Stimulated activated CD4-positive, alpha-beta T cell treated with anti-CD3 and anti-CD28 coated beads, TNF-alpha, amount 100 ng/mL, for 24 hours (primary cell): ENCODE measurements around the gene LIF.

ENCODE experiments used
- DNase-seq, 3 experiments: peaks; one replicate each; pipeline ENCODE4 v3.0.0-alpha.2; 2020; ENCODE audit warnings: low read depth in 3 of 3

LIF gene

GRCh38 chr22:30284666-30285065 is 38.1 kb upstream of the LIF start:
- no peak for DNase-seq

- DNase-seq = no peak
Measured at GRCh38 chr22:30284172-30284571, 37.6 kb upstream of the LIF start.

- DNase-seq = no peak
Measured at GRCh38 chr22:30283342-30283741, 36.8 kb upstream of the LIF start.

DNA sequence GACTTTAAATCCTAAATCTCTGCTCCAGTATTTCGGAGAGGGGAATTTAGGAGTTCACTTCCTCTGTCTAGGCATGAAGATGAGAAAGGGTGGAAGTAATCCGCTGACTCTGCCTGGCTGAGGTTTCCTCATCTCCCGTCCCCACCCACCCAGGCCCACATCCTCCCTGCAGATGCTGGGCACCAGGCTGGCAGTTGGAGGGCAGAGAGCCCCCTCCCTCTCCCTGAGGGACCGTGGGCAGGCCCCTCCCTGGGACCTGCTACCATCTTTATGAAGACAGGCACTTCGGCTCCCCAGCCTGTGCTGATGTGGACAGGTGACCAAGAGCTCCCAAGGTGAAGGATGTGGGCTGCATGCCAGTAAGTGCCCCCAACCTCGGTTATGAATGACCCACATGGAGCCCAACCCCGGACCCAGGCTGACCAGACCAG is 36.1 kb upstream of the LIF start:
- DNase-seq = no peak

GRCh38 chr22:30280505-30280904 is 33.9 kb upstream of the LIF start:
- DNase-seq = no peak

DNA sequence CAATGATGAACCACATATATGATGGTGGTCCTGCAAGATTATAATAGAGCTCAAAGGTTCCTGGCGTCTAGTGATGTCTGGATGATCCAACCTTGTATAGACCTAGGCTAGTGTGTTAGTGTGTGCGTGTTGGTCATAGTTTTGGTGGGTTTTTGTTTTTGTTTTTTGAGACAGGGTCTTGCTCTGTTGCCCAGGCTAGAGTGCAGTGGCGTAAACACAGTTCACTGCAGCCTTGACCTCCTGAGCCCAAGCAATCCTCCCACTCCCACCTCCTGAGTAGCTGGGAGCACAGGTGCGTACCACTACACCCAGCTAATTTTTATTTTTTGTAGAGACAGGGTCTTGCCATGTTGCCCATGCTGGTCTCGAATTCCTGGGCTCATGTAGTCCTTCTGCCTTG is 33.4 kb upstream of the LIF start:
- DNase-seq = no peak

GRCh38 chr22:30279046-30279788 is 32.7 kb upstream of the LIF start:
- DNase-seq = no peak

- DNase-seq = no peak
Measured at GRCh38 chr22:30277547-30278344, 31.2 kb upstream of the LIF start.

- no peak for DNase-seq
Measured at GRCh38 chr22:30276039-30276438, 29.5 kb upstream of the LIF start.

GRCh38 chr22:30275625-30276024 is 29.1 kb upstream of the LIF start:
- DNase-seq = no peak

GRCh38 chr22:30274437-30274812 is 27.9 kb upstream of the LIF start:
- DNase-seq = no peak

DNA sequence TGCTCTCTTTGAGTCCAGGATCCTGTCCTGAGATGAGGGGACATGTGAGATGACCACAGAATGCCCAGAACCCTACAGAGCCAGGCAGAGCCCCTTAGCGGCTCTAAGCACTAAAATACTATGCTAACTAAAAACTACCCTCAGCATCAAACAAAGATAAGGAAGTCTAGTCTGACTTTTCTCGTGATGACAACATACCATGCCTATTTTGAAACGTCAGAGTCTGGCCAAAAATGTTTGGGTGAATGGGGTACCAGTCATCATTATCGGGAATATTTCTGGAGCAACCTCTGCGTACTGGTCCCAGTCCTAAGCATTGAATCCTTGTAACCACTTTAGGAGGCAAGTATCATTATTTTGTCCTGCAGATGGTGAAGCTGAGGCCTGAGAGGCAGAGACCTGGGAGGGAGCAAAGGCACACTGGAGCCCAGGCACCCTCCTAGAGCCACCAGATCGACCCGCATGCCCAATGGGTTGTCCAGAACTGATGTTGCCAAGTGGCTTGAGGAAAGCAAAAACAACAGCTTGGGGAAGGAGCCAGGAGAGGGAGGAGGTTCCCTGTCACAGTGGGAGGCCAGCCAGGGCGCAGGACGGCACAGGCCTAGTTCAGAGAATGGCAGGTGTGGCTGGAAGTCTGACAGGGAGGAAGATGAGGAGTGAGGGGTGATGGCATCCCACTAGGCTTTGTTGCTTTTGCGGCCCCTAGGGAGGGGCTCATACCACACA is 27.3 kb upstream of the LIF start:
- no peak for DNase-seq

- no peak for DNase-seq
Measured at GRCh38 chr22:30272781-30273601, 26.4 kb upstream of the LIF start.

- no peak for DNase-seq
Measured at GRCh38 chr22:30270832-30271231, 24.3 kb upstream of the LIF start.

GRCh38 chr22:30268331-30268730 is 21.8 kb upstream of the LIF start:
- DNase-seq = no peak

DNA sequence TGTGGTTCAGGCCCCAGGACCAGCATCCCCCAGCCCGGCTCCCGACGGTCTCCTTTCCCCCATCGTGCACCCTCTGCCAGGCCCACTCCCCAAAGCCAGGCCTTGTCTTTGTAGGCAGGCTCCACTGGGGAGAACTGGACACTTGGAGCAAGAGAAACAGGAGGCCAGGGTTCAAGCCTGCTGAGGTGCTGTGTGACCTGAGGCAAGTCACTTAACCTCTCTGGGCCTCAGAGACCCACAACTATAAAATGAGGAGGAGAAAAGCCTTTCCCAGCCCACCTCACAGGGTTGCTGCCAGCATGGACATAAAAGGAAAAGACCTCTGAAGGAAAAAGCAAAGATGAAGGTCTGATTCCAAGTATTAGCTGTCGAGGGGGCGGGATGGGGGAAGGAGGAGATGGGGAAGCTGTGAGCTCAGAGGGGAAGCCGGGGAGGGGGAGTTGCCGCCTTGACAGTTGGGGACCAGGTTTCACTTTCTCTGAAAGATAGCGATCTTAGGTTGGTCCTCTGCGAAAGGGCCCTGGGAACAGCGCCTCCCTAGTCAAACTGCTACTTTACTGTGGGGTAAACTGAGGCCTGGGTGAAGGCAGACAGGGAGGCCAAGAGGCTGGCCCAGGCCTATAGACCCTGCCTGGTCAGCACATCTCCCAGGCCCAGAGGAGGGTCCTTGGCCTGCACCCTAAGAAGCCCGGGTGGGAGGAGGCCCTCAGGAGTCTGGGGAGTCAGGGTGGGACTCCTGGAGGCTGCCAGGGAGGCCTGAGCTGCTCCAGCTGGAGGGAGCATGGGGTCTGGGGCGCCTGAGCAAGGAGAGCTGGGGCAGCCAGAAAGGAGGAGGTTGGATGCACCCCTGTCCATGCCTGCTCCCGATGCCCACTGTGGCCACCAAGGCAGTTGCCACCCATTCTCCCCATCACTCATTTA is 21.1 kb upstream of the LIF start:
- DNase-seq = peak in 1 of 3 experiments; percentile 64

GRCh38 chr22:30266445-30267381 is 20.2 kb upstream of the LIF start, which contains the start of gene OSM:
TSS of gene OSM (minus strand) at chr22:30266851. CDS start at chr22:30266799, 52 bp downstream.
- DNase-seq = peak; percentile 37 to 77 (median 45)

DNA sequence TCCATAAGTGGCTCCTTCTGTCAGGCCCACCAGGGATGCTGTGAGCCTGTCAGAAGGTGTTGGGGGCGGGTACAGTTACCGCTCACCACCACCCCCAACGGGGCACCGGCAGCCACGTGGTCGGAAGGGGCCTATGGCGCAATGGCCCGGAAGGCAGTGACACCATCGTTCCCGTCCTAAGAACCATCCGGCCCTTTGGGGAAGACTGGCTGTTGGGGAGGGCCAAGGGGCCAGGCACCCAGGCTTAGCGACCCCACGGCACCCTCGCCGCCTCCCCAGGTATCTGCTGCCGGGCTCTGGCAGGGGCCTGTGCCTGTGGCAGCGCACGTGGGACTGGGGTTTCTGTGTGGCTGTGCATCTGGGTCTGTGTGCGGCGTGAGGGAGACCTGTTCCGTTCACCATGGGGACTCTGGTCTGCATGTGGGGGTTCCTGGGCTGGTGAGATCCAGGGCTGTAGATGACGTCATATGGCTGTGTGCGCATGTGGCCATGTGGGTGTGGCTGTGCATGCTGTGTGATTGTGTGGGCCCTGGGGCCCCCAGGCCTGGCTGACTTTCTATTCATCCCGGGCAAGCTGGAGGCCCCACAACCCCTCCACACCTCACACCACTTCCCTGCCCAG is 19.4 kb upstream of the LIF start:
- peak; percentile 70 to 87 (median 77) for DNase-seq
